ENCODE measurements around the gene CNKSR3.

CNKSR3 gene

GRCh38 chr6:154521412-154521811 lies 10.9 kb upstream of the CNKSR3 start:
- no peaks in the 10 kb centered on the region for H3K27me3 ChIP-seq (ENCODE audit: control insufficient read depth in 3 of 3, insufficient read depth in 3 of 3, low read depth in 1 of 3, low read length in 3 of 3)
- H3K79me1 ChIP-seq (ENCODE audit: low read depth, low read length) = no peaks in the 10 kb centered on the region
- H2BK120ac ChIP-seq (ENCODE audit: low read depth, low read length) = no peak overlapping the region
- no peak overlapping the region for H2AFZ ChIP-seq (ENCODE audit: low read length)
- DNase-seq (ENCODE audit: low spot score) = no peak
- H3K4ac ChIP-seq (ENCODE audit: low read length) = no peak overlapping the region
- H3K4me3 ChIP-seq (ENCODE audit: low read length in 2 of 2) = no peak overlapping the region
- WGBS, 2 donors (ENCODE audit: extremely low coverage in 2 of 2, insufficient read length in 2 of 2, insufficient replicate concordance in 1 of 2) = no CpG with 5 or more reads among the region's 7 CpGs
- no peaks in the 10 kb centered on the region for H3K36me3 ChIP-seq (replicated peaks in 1 of 2; ENCODE audit: control insufficient read depth in 2 of 2, insufficient read depth in 2 of 2, low read length in 2 of 2)
- no peak overlapping the region for H2BK12ac ChIP-seq (ENCODE audit: low read length)
- no peak overlapping the region for H3K9ac ChIP-seq (ENCODE audit: low read depth, low read length, poor library complexity)
- H3K4me2 ChIP-seq (ENCODE audit: insufficient read depth, low read length, poor library complexity, severe bottlenecking) = no peak overlapping the region
- H3K14ac ChIP-seq (ENCODE audit: low read length) = no peak overlapping the region
- H4K8ac ChIP-seq (ENCODE audit: low read depth, low read length) = no peak overlapping the region
- H3K27ac ChIP-seq (replicated peaks; ENCODE audit: low read length) = no peak overlapping the region
- no peak overlapping the region for H3K18ac ChIP-seq (ENCODE audit: low read length)
- H2BK15ac ChIP-seq (ENCODE audit: low read length) = no peak overlapping the region
- H3K23ac ChIP-seq (ENCODE audit: low read depth, low read length, poor library complexity) = no peak overlapping the region
- H4K91ac ChIP-seq (ENCODE audit: low read depth, low read length, poor library complexity) = no peak overlapping the region
- H2AK5ac ChIP-seq (ENCODE audit: low read depth, low read length) = no peak overlapping the region
- no peaks in the 10 kb centered on the region for H3K9me3 ChIP-seq (replicated peaks in 1 of 2; ENCODE audit: control insufficient read depth in 2 of 2, insufficient read depth in 1 of 2, low read depth in 1 of 2, low read length in 2 of 2)
- H3K4me1 ChIP-seq (ENCODE audit: control insufficient read depth in 2 of 2, insufficient read depth in 1 of 2, low read depth in 1 of 2, low read length in 2 of 2) = no peaks in the 10 kb centered on the region
- no peak overlapping the region for H2BK5ac ChIP-seq (ENCODE audit: low read length)

DNA sequence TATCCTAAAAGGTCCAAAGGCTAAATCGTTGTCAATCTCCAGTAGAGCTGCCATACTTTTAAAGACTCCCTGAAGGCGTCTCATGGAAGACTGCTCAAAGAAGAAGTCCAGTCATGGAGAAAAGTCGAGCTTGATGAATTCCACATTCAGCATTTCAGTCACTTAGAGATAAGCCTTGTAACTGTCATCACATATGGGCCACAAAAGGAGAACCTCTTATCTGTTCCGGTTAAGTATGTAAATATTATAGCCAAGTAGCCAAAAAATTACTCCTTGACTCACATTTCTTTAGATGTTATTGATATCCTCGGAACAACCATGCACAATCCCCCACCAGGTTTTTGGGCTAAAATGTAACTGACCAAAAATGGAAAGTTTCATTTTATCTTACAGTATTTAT lies 9.8 kb upstream of the CNKSR3 start:
- no peak for DNase-seq (ENCODE audit: low spot score)
- H3K9me3 ChIP-seq (replicated peaks in 1 of 2; ENCODE audit: control insufficient read depth in 2 of 2, insufficient read depth in 1 of 2, low read depth in 1 of 2, low read length in 2 of 2) = no peaks in the 10 kb centered on the region
- no peak overlapping the region for H4K8ac ChIP-seq (ENCODE audit: low read depth, low read length)
- no peak overlapping the region for H2BK12ac ChIP-seq (ENCODE audit: low read length)
- H3K36me3 ChIP-seq (replicated peaks in 1 of 2; ENCODE audit: control insufficient read depth in 2 of 2, insufficient read depth in 2 of 2, low read length in 2 of 2) = no peaks in the 10 kb centered on the region
- no peaks in the 10 kb centered on the region for H3K79me1 ChIP-seq (ENCODE audit: low read depth, low read length)
- H4K91ac ChIP-seq (ENCODE audit: low read depth, low read length, poor library complexity) = no peak overlapping the region
- H3K14ac ChIP-seq (ENCODE audit: low read length) = no peak overlapping the region
- no peak overlapping the region for H3K9ac ChIP-seq (ENCODE audit: low read depth, low read length, poor library complexity)
- H3K27ac ChIP-seq (replicated peaks; ENCODE audit: low read length) = peak overlapping the region; percentile 36
- no peak overlapping the region for H2BK5ac ChIP-seq (ENCODE audit: low read length)
- no peak overlapping the region for H3K4ac ChIP-seq (ENCODE audit: low read length)
- H2AK5ac ChIP-seq (ENCODE audit: low read depth, low read length) = no peak overlapping the region
- H3K27me3 ChIP-seq (ENCODE audit: control insufficient read depth in 3 of 3, insufficient read depth in 3 of 3, low read depth in 1 of 3, low read length in 3 of 3) = no peaks in the 10 kb centered on the region
- H3K4me3 ChIP-seq (ENCODE audit: low read length in 2 of 2) = no peak overlapping the region
- no peak overlapping the region for H3K23ac ChIP-seq (ENCODE audit: low read depth, low read length, poor library complexity)
- no peak overlapping the region for H2BK15ac ChIP-seq (ENCODE audit: low read length)
- WGBS, 2 donors (ENCODE audit: extremely low coverage in 2 of 2, insufficient read length in 2 of 2, insufficient replicate concordance in 1 of 2) = no CpG with 5 or more reads among the region's 5 CpGs
- no peaks in the 10 kb centered on the region for H3K4me1 ChIP-seq (ENCODE audit: control insufficient read depth in 2 of 2, insufficient read depth in 1 of 2, low read depth in 1 of 2, low read length in 2 of 2)
- H2BK120ac ChIP-seq (ENCODE audit: low read depth, low read length) = no peak overlapping the region
- H3K18ac ChIP-seq (ENCODE audit: low read length) = no peak overlapping the region
- no peak overlapping the region for H3K4me2 ChIP-seq (ENCODE audit: insufficient read depth, low read length, poor library complexity, severe bottlenecking)
- no peak overlapping the region for H2AFZ ChIP-seq (ENCODE audit: low read length)

GRCh38 chr6:154518396-154518795 lies 7.9 kb upstream of the CNKSR3 start:
- no peak overlapping the region for H4K8ac ChIP-seq (ENCODE audit: low read depth, low read length)
- no peak for DNase-seq (ENCODE audit: low spot score)
- no peaks in the 10 kb centered on the region for H3K27me3 ChIP-seq (ENCODE audit: control insufficient read depth in 3 of 3, insufficient read depth in 3 of 3, low read depth in 1 of 3, low read length in 3 of 3)
- no peak overlapping the region for H3K14ac ChIP-seq (ENCODE audit: low read length)
- no peak overlapping the region for H2BK120ac ChIP-seq (ENCODE audit: low read depth, low read length)
- H3K79me1 ChIP-seq (ENCODE audit: low read depth, low read length) = no peaks in the 10 kb centered on the region
- WGBS, 2 donors (ENCODE audit: extremely low coverage in 2 of 2, insufficient read length in 2 of 2, insufficient replicate concordance in 1 of 2) = no CpG with 5 or more reads among the region's 6 CpGs
- no peak overlapping the region for H3K9ac ChIP-seq (ENCODE audit: low read depth, low read length, poor library complexity)
- H3K18ac ChIP-seq (ENCODE audit: low read length) = no peak overlapping the region
- no peak overlapping the region for H3K4me2 ChIP-seq (ENCODE audit: insufficient read depth, low read length, poor library complexity, severe bottlenecking)
- no peak overlapping the region for H3K4ac ChIP-seq (ENCODE audit: low read length)
- no peak overlapping the region for H3K23ac ChIP-seq (ENCODE audit: low read depth, low read length, poor library complexity)
- no peak overlapping the region for H3K27ac ChIP-seq (replicated peaks; ENCODE audit: low read length)
- H3K36me3 ChIP-seq (replicated peaks in 1 of 2; ENCODE audit: control insufficient read depth in 2 of 2, insufficient read depth in 2 of 2, low read length in 2 of 2) = no peaks in the 10 kb centered on the region
- no peak overlapping the region for H2BK15ac ChIP-seq (ENCODE audit: low read length)
- H3K4me3 ChIP-seq (ENCODE audit: low read length in 2 of 2) = no peak overlapping the region
- no peaks in the 10 kb centered on the region for H3K9me3 ChIP-seq (replicated peaks in 1 of 2; ENCODE audit: control insufficient read depth in 2 of 2, insufficient read depth in 1 of 2, low read depth in 1 of 2, low read length in 2 of 2)
- no peak overlapping the region for H2BK12ac ChIP-seq (ENCODE audit: low read length)
- no peak overlapping the region for H2BK5ac ChIP-seq (ENCODE audit: low read length)
- no peaks in the 10 kb centered on the region for H3K4me1 ChIP-seq (ENCODE audit: control insufficient read depth in 2 of 2, insufficient read depth in 1 of 2, low read depth in 1 of 2, low read length in 2 of 2)
- H2AK5ac ChIP-seq (ENCODE audit: low read depth, low read length) = no peak overlapping the region
- H4K91ac ChIP-seq (ENCODE audit: low read depth, low read length, poor library complexity) = no peak overlapping the region
- H2AFZ ChIP-seq (ENCODE audit: low read length) = no peak overlapping the region

GRCh38 chr6:154516276-154516675 lies 5.8 kb upstream of the CNKSR3 start:
- H3K4me1 ChIP-seq (ENCODE audit: control insufficient read depth in 2 of 2, insufficient read depth in 1 of 2, low read depth in 1 of 2, low read length in 2 of 2) = peaks cover 0 to 2% of the 10 kb centered on the region in 2 donors
- H3K14ac ChIP-seq (ENCODE audit: low read length) = no peak overlapping the region
- H3K9ac ChIP-seq (ENCODE audit: low read depth, low read length, poor library complexity) = no peak overlapping the region
- no peak overlapping the region for H3K23ac ChIP-seq (ENCODE audit: low read depth, low read length, poor library complexity)
- no peaks in the 10 kb centered on the region for H3K36me3 ChIP-seq (replicated peaks in 1 of 2; ENCODE audit: control insufficient read depth in 2 of 2, insufficient read depth in 2 of 2, low read length in 2 of 2)
- H4K8ac ChIP-seq (ENCODE audit: low read depth, low read length) = no peak overlapping the region
- no peak overlapping the region for H3K4ac ChIP-seq (ENCODE audit: low read length)
- H3K27me3 ChIP-seq (ENCODE audit: control insufficient read depth in 3 of 3, insufficient read depth in 3 of 3, low read depth in 1 of 3, low read length in 3 of 3) = no peaks in the 10 kb centered on the region
- H3K9me3 ChIP-seq (replicated peaks in 1 of 2; ENCODE audit: control insufficient read depth in 2 of 2, insufficient read depth in 1 of 2, low read depth in 1 of 2, low read length in 2 of 2) = no peaks in the 10 kb centered on the region
- H3K4me2 ChIP-seq (ENCODE audit: insufficient read depth, low read length, poor library complexity, severe bottlenecking) = no peak overlapping the region
- no peak overlapping the region for H3K27ac ChIP-seq (replicated peaks; ENCODE audit: low read length)
- no peak overlapping the region for H3K18ac ChIP-seq (ENCODE audit: low read length)
- H2AFZ ChIP-seq (ENCODE audit: low read length) = no peak overlapping the region
- H4K91ac ChIP-seq (ENCODE audit: low read depth, low read length, poor library complexity) = no peak overlapping the region
- DNase-seq (ENCODE audit: low spot score) = no peak
- H3K79me1 ChIP-seq (ENCODE audit: low read depth, low read length) = no peaks in the 10 kb centered on the region
- no peak overlapping the region for H2AK5ac ChIP-seq (ENCODE audit: low read depth, low read length)
- no CpG with 5 or more reads among the region's 5 CpGs for WGBS, 2 donors (ENCODE audit: extremely low coverage in 2 of 2, insufficient read length in 2 of 2, insufficient replicate concordance in 1 of 2)
- H2BK5ac ChIP-seq (ENCODE audit: low read length) = no peak overlapping the region
- no peak overlapping the region for H2BK12ac ChIP-seq (ENCODE audit: low read length)
- no peak overlapping the region for H3K4me3 ChIP-seq (ENCODE audit: low read length in 2 of 2)
- no peak overlapping the region for H2BK120ac ChIP-seq (ENCODE audit: low read depth, low read length)
- H2BK15ac ChIP-seq (ENCODE audit: low read length) = no peak overlapping the region
